Ovary (tissue), 9 donors: Measurements from ENCODE around the gene SNX27. TPM values are rescaled to one million over a fixed set of nuclear protein-coding genes. Genes with fewer than 3 reads are reported as not detected.

ENCODE experiments used
- DNase-seq, 5 donors: peaks; one replicate each; pipeline ENCODE4 v3.0.0-alpha.2; 2019 to 2020
- H3K27ac ChIP-seq, 2 donors: fragments of 200-600 bp; one replicate each; pipeline versions ENCODE4 v1.5.1 to v1.8.0; 2019 to 2022
- H3K27me3 ChIP-seq: fragments of 200-600 bp; one replicate; pipeline ENCODE4 v1.8.0; 2022
- H3K36me3 ChIP-seq: fragments of 200-600 bp; sonication (generic); one replicate; pipeline ENCODE4 v1.5.1; 2019
- H3K4me1 ChIP-seq: one replicate; pipeline ENCODE4 v1.8.1; 2013; ENCODE audit warnings: mild to moderate bottlenecking, moderate library complexity; ENCODE audit not compliant: insufficient read depth
- H3K4me3 ChIP-seq: fragments of 200-600 bp; sonication (generic); one replicate; pipeline ENCODE4 v1.5.1; 2017
- H3K9me3 ChIP-seq, 2 donors: fragments of 200-600 bp in 1 of 2; sonication (generic) in 1 of 2; one replicate each; pipeline versions ENCODE4 v1.5.1 to v1.8.1; 2013 to 2019; ENCODE audit warnings: mild to moderate bottlenecking in 1 of 2, moderate library complexity in 1 of 2
- CTCF ChIP-seq, 3 donors: fragments of 450-650 bp in 2 of 3; fragments of 200-600 bp in 1 of 3; IDR thresholded peaks; one replicate each; pipeline versions ENCODE4 v1.5.1 to v1.8.0; 2016 to 2022; ENCODE audit warnings: antibody characterized with exemption in 3 of 3, mild to moderate bottlenecking in 1 of 3
- EP300 ChIP-seq: sonication (generic); formaldehyde crosslinking; IDR thresholded peaks from one replicate; pipeline ENCODE4 v1.6.1; 2017; ENCODE audit warnings: antibody characterized with exemption
- POLR2A ChIP-seq: fragments of 450-650 bp; IDR thresholded peaks from one replicate; pipeline ENCODE4 v1.6.1; 2017; ENCODE audit warnings: antibody characterized with exemption, mild to moderate bottlenecking, moderate library complexity
- WGBS, 3 donors: extraction: QIAGEN DNeasy Blood & Tissue Kit in 1 of 3; methylation state at CpG; one replicate each; pipeline versions ENCODE4 v1.1.5 to v1.1.7; 2013 to 2017; 5-methylcytosine and 5-hydroxymethylcytosine counted together
- intact Hi-C, 4 donors: fragments of 100-400 bp; cut with DNase I; formaldehyde crosslinking; loops; one replicate each; pipeline versions ENCODE4 v1.11.0 to v1.15.1; 2022 to 2023
- polyA plus RNA-seq, 2 donors: library from polyadenylated mRNA; stranded (reverse); fragments of 200-250 nt in 1 of 2; fragments of 350-450 nt in 1 of 2; fragmentation: Illumina TruSeq in 1 of 2; extraction: RNeasy Lipid Tissue Mini Kit (QIAGEN cat#74804) in 1 of 2; gene quantifications; one replicate each; pipeline ENCODE4 v1.2.3, GENCODE V29; 2013 to 2014
- total RNA-seq, 7 donors: library from RNA; depleted of rRNA in 2 of 7; stranded (reverse); fragments of >200 nt in 2 of 7; fragmentation: NEBNext Ultra II Directional in 3 of 7; extraction: Animal tissue kit (Norgen Biotek cat#: 25700) in 3 of 7; gene quantifications; one replicate each; pipeline versions ENCODE4 v1.1.0 to v1.2.4, GENCODE V29; 2016 to 2023
- donor health status: DM: no; HTN: no; CAD: no; lungs with moderate emphysema.
- donor health status: DM: no; HTN: no; CAD: no.
- donor health status: Bipolar disorder and iron deficiency.
- donor health status: DM: yes; HTN: yes; CAD: no.
- donor health status: DM: no; HTN: no; CAD: no.
- donor health status: DM: yes; HTN: yes; CAD: no.

Gene SNX27
- total and polyA plus RNA-seq, 9 donors = 9.5 to 42.7 (median 35.1) TPM

GRCh38 chr1:151714820-151715725 is 103.2 kb downstream of the SNX27 start:
- H3K27ac ChIP-seq = no peak overlapping the region
- H3K4me3 ChIP-seq = no peak overlapping the region
- TF ChIP-seq CTCF (IDR thresholded peaks at IDR 0.05) (no peak), EP300 (no peak), POLR2A (no peak)
- 48 to 50% (median 48%) methylated on average over 10 of the region's 10 CpGs for WGBS, 3 donors
- peaks cover 3% of the 10 kb centered on the region for H3K4me1 ChIP-seq
- DNase-seq = no peak
- no peaks in the 10 kb centered on the region for H3K9me3 ChIP-seq
- no peaks in the 10 kb centered on the region for H3K36me3 ChIP-seq
- intact Hi-C loops = no loop called here
- no peaks in the 10 kb centered on the region for H3K27me3 ChIP-seq

DNA sequence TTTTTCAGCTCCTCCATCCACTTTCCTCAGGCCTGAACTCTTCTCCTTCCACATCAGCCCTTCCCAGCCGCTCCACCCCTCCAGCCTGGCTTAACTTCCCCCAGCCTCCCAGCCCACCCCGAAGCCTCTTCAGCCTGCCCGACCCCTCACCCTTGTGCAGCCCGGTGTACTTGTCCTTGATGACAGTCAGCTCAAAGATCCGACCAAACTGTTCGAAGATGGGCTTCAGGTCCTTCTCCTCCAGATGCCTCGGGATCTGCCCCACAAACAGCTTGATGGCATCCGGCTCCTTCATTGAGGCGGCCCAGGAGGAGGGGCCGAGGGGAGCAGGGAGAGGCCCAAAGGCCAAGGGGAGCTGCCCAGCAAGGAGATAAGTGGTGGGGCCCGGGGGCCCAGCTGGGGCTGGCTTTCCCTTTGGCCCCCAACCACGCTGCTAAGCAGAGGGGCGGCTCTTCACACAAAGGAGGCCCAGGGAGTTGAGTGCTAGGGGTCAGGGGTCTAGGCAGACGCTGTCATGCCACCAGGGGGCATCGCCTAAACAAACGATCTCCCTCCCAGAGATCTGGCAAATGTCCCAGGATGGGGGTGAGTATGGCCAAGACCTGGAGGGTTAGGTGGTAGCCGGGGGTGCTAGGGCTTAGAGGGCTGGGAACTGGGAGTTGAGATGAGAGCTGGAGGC is 104.0 kb downstream of the SNX27 start:
- Histone ChIP-seq H3K4me1 (peaks cover 5% of the 10 kb centered on the region), H3K9me3 (no peaks in the 10 kb centered on the region), H3K27ac (no peak overlapping the region), H3K4me3 (no peak overlapping the region), H3K36me3 (no peaks in the 10 kb centered on the region), H3K27me3 (no peaks in the 10 kb centered on the region)
- WGBS, 3 donors = 23 to 34% (median 29%) methylated on average over 17 of the region's 17 CpGs
- no peak for DNase-seq
- TF ChIP-seq POLR2A (no peak), CTCF (IDR thresholded peaks at IDR 0.05) (no peak), EP300 (no peak)
- intact Hi-C loops = no loop called here

- intact Hi-C loops = no loop called here
- TF ChIP-seq POLR2A (no peak), EP300 (no peak), CTCF (IDR thresholded peaks at IDR 0.05) (no peak)
- WGBS, 3 donors = 5 to 14% (median 8%) methylated on average over 5 to 11 of the region's 11 CpGs
These were observed 104.5 kb downstream of the SNX27 start for GRCh38 chr1:151716405-151716762.

DNA sequence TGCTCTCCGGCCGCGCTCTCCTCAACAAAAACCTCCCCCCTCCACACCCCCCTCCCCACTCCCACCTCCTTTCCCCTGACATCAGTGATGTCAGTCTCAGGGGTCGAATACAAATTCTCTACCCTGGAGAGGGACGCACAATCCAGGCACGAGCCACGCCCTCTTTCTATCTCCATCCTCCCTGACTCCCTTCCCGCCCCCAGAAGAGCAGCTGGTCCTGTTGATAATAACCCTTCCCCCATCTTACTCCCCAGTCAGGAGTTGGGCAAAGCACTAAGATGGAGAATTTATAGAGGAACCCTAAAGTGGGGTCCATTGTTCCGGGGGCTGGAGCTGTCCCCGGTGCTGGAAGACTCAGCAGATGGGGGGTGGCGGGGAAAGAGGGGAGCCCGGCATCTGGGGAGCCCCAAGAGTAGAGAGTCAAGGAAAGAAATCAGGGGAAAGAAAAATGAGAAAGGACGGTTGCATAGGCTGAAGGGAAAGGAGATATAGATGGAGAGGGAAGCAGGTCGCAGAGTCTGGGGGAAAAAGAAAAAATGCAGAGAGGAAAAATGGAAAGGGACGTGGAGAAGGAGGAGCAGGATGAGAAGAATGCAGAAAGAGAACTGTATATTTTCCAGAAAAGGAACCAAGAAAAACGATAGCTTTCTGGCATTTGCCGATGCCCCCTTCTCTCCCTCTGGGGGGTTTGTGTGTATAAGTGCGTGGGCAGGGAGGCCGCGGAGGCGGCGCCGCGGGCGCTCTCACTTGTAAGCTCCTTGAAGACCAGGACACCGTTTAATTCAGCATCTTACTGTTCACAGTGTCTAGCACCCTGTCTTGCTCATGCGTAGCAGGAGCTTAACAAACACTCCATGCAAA is 105.2 kb downstream of the SNX27 start, which contains the start of gene CELF3:
TSS of gene CELF3 (minus strand) at position 33 of the 861 bp plus-strand sequence. CDS start 783 bp downstream, outside the sequence.
- WGBS, 3 donors = 1 to 7% (median 2%) methylated on average over 24 to 27 of the region's 27 CpGs
- intact Hi-C loops = no loop called here
- Histone ChIP-seq H3K4me1 (peaks cover 9% of the 10 kb centered on the region), H3K9me3 (no peaks in the 10 kb centered on the region), H3K36me3 (no peaks in the 10 kb centered on the region), H3K27me3 (no peaks in the 10 kb centered on the region), H3K27ac (no peak within 1 kb of the TSS), H3K4me3 (no peak within 1 kb of the TSS)
- no peak for DNase-seq
- TF ChIP-seq CTCF (IDR thresholded peaks at IDR 0.05) = no peak
- no peak for TF ChIP-seq EP300
- no peak for TF ChIP-seq POLR2A

More at GRCh38 chr1:151716405-151716762, 104.5 kb downstream of the SNX27 start:
- H3K4me1 ChIP-seq = peaks cover 5% of the 10 kb centered on the region
- no peak overlapping the region for H3K4me3 ChIP-seq
- DNase-seq = no peak
- H3K27me3 ChIP-seq = no peaks in the 10 kb centered on the region
- H3K9me3 ChIP-seq = no peaks in the 10 kb centered on the region
- H3K36me3 ChIP-seq = no peaks in the 10 kb centered on the region
- H3K27ac ChIP-seq = no peak overlapping the region
